Esophagus muscularis mucosa (tissue), 4 donors: Measurements from ENCODE around the gene SREBF1. TPM values are rescaled to one million over a fixed set of nuclear protein-coding genes. Genes with fewer than 3 reads are reported as not detected.

Experiments used
- DNase-seq: peaks from one replicate; pipeline ENCODE4 v3.0.0-alpha.2; 2017; ENCODE audit errors: extremely low spot score
- H3K27ac ChIP-seq, 4 donors: fragments of 200-600 bp; sonication (generic); replicated peaks in 1 of 4; 1 replicate in 3 of 4; 2 replicates in 1 of 4; pipeline ENCODE4 v1.5.1; 2016 to 2019; ENCODE audit warnings: mild to moderate bottlenecking in 1 of 4
- H3K27me3 ChIP-seq, 4 donors: fragments of 200-600 bp; sonication (generic); one replicate each; pipeline versions ENCODE4 v1.5.1 to v1.6.0; 2016 to 2019
- H3K36me3 ChIP-seq, 4 donors: fragments of 200-600 bp; sonication (generic); one replicate each; pipeline ENCODE4 v1.5.1; 2016 to 2019
- H3K4me1 ChIP-seq, 4 donors: fragments of 200-600 bp; sonication (generic); one replicate each; pipeline ENCODE4 v1.5.1; 2016 to 2019
- H3K4me3 ChIP-seq, 4 donors: fragments of 200-600 bp; sonication (generic); 1 replicate in 2 of 4; 2 replicates in 2 of 4; pipeline ENCODE4 v1.5.1; 2016 to 2019; ENCODE audit warnings: mild to moderate bottlenecking in 4 of 4, moderate library complexity in 1 of 4
- H3K9me3 ChIP-seq, 4 donors: fragments of 200-600 bp; sonication (generic); 1 replicate in 3 of 4; 2 replicates in 1 of 4; pipeline ENCODE4 v1.5.1; 2016 to 2019
- EP300 ChIP-seq: sonication (generic); formaldehyde crosslinking; IDR thresholded peaks from one replicate; pipeline ENCODE4 v1.6.1; 2017; ENCODE audit warnings: antibody characterized with exemption
- POLR2A ChIP-seq: fragments of 450-650 bp; IDR thresholded peaks from one replicate; pipeline ENCODE4 v1.6.1; 2017; ENCODE audit warnings: antibody characterized with exemption, moderate library complexity, mild to moderate bottlenecking, low read depth
- POLR2AphosphoS5 ChIP-seq, 2 donors: sonication (generic); formaldehyde crosslinking; IDR thresholded peaks; one replicate each; pipeline ENCODE4 v1.6.1; 2017; ENCODE audit warnings: antibody characterized with exemption in 2 of 2
- WGBS: methylation state at CpG from one replicate; pipeline ENCODE4 v1.1.5; 2018; 5-methylcytosine and 5-hydroxymethylcytosine counted together
- intact Hi-C: fragments of 100-400 bp; cut with DNase I; formaldehyde crosslinking; loops from one replicate; pipeline ENCODE4 v1.15.1; 2023
- total RNA-seq, 4 donors: library from RNA; depleted of rRNA; stranded (reverse); fragments of >200 nt; gene quantifications; one replicate each; pipeline versions ENCODE4 v1.1.0 to v1.2.1, GENCODE V29; 2016
- TF ChIP-seq, protein P1 (sequence below), 3 experiments: fragments of 200-600 bp in 2 of 3; fragments of 450-650 bp in 1 of 3; sonication (generic) in 2 of 3; IDR thresholded peaks; one replicate each; pipeline ENCODE4 v1.5.1; 2017 to 2019; ENCODE audit warnings: antibody characterized with exemption in 3 of 3, mild to moderate bottlenecking in 2 of 3, moderate library complexity in 1 of 3

The SREBF1 gene
- total RNA-seq, 4 donors from 2014 or later: 28.1 to 62.6 (median 39.7) TPM

DNA sequence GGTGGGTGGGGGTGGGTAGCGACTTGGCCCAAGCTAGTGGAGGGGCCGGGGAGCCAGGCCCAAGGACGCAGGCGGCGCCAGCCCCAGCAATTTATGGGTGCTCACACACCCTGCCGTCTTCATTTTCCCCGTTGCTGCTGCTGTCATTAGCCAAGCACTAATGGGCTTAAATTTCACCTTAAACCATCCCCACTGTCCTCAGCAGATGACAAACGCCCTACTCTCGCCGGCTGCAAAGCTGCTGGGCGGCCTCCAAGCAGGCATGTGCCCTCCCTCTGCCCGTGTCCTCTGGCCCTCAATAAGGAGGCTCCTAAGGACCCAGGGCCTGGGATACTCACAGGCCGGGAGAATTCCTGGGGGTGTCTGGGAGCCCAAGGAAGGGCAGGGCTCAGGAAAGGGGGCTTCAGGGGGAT, 66.1 kb downstream of the SREBF1 start:
- intact Hi-C loops: no loop called here
- WGBS: 60% methylated on average over 1 of the region's 13 CpGs

GRCh38 chr17:17769869-17770631, 66.7 kb downstream of the SREBF1 start:
- peak overlapping the region; percentile 78 to 87 (median 84) for H3K27ac ChIP-seq
- H3K9me3 ChIP-seq: no peaks in the 10 kb centered on the region
- intact Hi-C loops: no loop called here
- H3K4me1 ChIP-seq: peaks cover 62 to 96% (median 90%) of the 10 kb centered on the region in 4 donors
- no peaks in the 10 kb centered on the region for H3K27me3 ChIP-seq
- 69% methylated on average over 21 of the region's 25 CpGs for WGBS
- TF ChIP-seq, protein P1, sequence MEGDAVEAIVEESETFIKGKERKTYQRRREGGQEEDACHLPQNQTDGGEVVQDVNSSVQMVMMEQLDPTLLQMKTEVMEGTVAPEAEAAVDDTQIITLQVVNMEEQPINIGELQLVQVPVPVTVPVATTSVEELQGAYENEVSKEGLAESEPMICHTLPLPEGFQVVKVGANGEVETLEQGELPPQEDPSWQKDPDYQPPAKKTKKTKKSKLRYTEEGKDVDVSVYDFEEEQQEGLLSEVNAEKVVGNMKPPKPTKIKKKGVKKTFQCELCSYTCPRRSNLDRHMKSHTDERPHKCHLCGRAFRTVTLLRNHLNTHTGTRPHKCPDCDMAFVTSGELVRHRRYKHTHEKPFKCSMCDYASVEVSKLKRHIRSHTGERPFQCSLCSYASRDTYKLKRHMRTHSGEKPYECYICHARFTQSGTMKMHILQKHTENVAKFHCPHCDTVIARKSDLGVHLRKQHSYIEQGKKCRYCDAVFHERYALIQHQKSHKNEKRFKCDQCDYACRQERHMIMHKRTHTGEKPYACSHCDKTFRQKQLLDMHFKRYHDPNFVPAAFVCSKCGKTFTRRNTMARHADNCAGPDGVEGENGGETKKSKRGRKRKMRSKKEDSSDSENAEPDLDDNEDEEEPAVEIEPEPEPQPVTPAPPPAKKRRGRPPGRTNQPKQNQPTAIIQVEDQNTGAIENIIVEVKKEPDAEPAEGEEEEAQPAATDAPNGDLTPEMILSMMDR (IDR thresholded peaks at IDR 0.05): no peak
- no peak for TF ChIP-seq EP300
- no peak for TF ChIP-seq POLR2AphosphoS5 (IDR thresholded peaks at IDR 0.05)
- TF ChIP-seq POLR2A: no peak
- no peaks in the 10 kb centered on the region for H3K36me3 ChIP-seq
- no peak overlapping the region for H3K4me3 ChIP-seq
- DNase-seq: no peak

More for the DNA sequence above, 66.1 kb downstream of the SREBF1 start:
- Histone ChIP-seq H3K27me3 (no peaks in the 10 kb centered on the region), H3K36me3 (no peaks in the 10 kb centered on the region), H3K4me1 (peaks cover 61 to 99% (median 90%) of the 10 kb centered on the region in 4 donors), H3K9me3 (no peaks in the 10 kb centered on the region), H3K27ac (peak overlapping the region; percentile 78 to 87 (median 84)), H3K4me3 (no peak overlapping the region)
- TF ChIP-seq, protein P1 (IDR thresholded peaks at IDR 0.05): no peak
- peak in 1 of 2 donors; percentile 53 for TF ChIP-seq POLR2AphosphoS5 (IDR thresholded peaks at IDR 0.05)
- DNase-seq: no peak

- H3K4me1 ChIP-seq: peaks cover 55 to 81% (median 79%) of the 10 kb centered on the region in 4 donors
- H3K4me3 ChIP-seq: no peak overlapping the region
- TF ChIP-seq POLR2AphosphoS5 (IDR thresholded peaks at IDR 0.05): no peak
- intact Hi-C loops: no loop called here
- H3K36me3 ChIP-seq: no peaks in the 10 kb centered on the region
- DNase-seq: no peak
- H3K27me3 ChIP-seq: no peaks in the 10 kb centered on the region
- H3K27ac ChIP-seq: peak overlapping the region; percentile 78 to 87 (median 84)
- H3K9me3 ChIP-seq: no peaks in the 10 kb centered on the region
- 37% methylated on average over 14 of the region's 14 CpGs for WGBS
Measured at GRCh38 chr17:17768424-17769088, 68.2 kb downstream of the SREBF1 start.

GRCh38 chr17:17767887-17768418, 68.8 kb downstream of the SREBF1 start:
- H3K27ac ChIP-seq: peak overlapping the region; percentile 78 to 87 (median 84)
- H3K27me3 ChIP-seq: no peaks in the 10 kb centered on the region
- TF ChIP-seq POLR2AphosphoS5 (IDR thresholded peaks at IDR 0.05): no peak
- no peak for TF ChIP-seq EP300
- TF ChIP-seq POLR2A: no peak
- TF ChIP-seq, protein P1 (IDR thresholded peaks at IDR 0.05): no peak
- WGBS: 80% methylated on average over 6 of the region's 6 CpGs
- intact Hi-C loops: no loop called here
- DNase-seq: no peak
- peaks cover 60 to 85% (median 80%) of the 10 kb centered on the region in 4 donors for H3K4me1 ChIP-seq
- no peak overlapping the region for H3K4me3 ChIP-seq
- H3K9me3 ChIP-seq: no peaks in the 10 kb centered on the region
- no peaks in the 10 kb centered on the region for H3K36me3 ChIP-seq
